ENCODE results near the gene KRT78.

KRT78 gene

DNA sequence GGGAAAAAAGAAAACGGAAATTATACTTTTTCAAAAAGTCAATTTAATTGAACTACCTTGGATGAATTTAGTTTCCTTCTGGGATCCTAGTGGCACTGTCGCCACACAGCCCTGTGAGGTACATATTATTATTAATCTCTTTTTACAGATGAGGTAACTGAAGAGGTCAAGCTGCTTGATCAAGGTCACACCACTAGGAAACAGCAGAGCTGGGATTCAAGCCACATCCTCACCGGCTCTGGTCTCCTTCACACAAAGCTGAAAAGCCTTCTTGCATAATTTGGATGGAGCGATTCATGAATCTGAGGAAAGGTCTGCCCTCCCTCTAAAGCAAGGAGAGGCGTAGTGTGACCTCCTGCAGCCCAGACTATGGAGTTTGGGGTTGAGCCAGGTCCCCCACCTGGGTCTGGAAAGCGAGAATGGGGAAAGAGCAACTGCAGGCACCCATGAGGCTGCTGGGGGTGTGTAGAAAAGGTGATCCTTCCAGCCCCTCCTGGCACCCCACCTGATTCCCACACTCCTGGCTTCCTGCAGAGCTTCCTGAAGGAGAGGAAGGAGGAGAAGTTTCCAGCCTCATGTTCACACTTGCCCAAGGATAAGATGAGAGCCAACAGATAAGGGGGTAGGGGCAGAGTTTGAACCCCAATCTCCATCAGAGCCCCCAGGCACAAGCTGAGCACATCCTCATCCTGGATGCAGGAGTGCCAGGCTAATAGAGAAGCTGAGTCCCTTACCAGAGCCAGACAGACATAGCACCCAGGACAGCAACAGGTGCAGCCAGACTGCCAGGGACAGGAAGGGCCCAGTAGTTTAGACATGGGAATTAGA lies 10.8 kb downstream of the KRT78 start:
- no peak for DNase-seq

DNA sequence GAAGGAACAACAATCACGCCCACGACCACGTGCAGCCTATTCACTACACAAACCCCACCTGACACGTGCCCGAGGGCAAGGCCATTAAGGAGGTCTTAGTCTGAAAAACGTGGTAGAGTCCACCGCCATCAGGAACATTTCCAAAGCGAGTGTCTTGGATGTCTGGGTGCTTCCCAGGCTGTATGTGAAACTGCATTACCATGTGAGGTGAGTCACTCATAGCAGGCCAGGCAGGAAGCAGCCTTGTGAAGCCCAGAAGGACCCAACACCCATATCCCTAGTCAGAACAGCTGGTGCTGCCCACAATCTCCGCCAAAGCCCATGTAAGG lies 11.4 kb downstream of the KRT78 start:
- DNase-seq = no peak

DNA sequence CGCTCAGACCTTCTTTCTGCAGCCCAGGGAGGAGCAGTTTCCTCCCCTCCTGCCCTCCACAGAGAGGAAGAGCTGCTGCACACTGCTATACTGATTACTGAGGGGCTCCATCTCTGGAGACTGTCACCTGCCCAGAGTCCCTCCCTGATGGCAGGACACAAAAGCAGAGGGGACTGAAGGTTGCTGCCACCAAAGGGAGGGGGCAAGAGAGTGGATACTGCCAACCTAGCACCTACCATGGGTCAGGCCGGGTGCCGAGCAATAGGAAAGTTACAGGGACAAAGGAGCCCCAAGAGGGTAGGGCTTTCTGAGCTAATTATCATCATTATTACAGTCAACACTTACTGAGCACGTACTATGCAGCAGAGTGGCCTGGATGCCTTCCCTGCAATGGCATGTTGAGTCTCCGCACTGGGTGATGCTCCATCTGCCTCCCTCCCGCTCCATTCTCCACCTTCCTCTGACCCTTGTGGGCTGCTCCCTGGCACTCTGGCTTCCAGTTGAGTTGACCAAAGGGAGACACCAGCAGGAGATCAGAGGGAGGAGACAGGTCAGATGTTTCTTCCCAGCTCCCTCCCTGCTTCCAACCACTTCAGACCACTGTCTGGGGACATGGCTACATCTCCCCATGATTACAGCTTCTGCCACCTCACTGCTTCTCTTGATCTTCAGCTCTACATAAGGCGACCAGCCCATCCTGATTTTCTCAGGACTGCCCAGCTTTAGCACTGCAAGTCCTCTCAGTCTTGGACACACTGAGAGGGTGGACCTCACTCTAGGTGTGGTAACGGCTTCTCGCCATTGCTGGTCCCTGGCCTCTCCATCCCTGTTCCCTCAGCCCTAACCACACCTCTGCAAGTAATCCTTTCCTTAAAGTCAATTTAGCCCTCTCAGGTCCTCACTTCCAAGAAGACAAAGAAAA lies 12.0 kb downstream of the KRT78 start:
- DNase-seq = no peak

- DNase-seq = peak; percentile 60 to 62
These were observed 12.7 kb downstream of the KRT78 start for GRCh38 chr12:52836042-52836466.

- no peak for DNase-seq
These were observed 13.3 kb downstream of the KRT78 start for GRCh38 chr12:52835271-52836041.

- no peak for DNase-seq
These were observed 14.1 kb downstream of the KRT78 start for GRCh38 chr12:52834727-52835001.

GRCh38 chr12:52833922-52834726 lies 14.7 kb downstream of the KRT78 start, which contains the start of gene KRT79:
Gene KRT79 (minus strand): TSS chr12:52834311. CDS start chr12:52834260, 51 bp downstream.
- no peak for DNase-seq

- DNase-seq = no peak
These were observed 15.5 kb downstream of the KRT78 start for GRCh38 chr12:52832985-52833905.

- DNase-seq = no peak
These were observed 16.3 kb downstream of the KRT78 start for GRCh38 chr12:52832451-52832850.

- DNase-seq = no peak
These were observed 17.5 kb downstream of the KRT78 start for GRCh38 chr12:52831251-52831650.

GRCh38 chr12:52829986-52830770 lies 18.6 kb downstream of the KRT78 start:
- no peak for DNase-seq

DNA sequence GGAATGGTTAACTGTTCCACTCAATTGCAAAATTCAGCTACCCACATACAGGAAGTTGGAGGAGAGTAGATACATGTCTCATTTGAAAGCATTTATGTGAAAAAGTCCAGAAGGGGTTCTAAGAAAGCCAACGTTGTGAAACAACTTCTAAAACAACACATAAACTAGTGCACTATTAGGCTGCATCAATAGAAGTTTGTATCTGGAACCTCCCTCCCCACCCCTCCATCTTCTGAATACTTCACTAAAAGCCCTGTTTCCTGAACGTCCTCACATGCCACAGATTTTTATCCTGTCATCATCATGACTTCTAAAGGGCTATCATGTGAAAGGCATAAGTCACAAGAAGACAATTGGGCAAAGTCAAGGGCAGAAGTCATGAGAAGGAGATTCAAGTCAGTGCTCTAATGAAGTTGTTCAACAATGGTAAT lies 20.2 kb downstream of the KRT78 start:
- DNase-seq = no peak

DNA sequence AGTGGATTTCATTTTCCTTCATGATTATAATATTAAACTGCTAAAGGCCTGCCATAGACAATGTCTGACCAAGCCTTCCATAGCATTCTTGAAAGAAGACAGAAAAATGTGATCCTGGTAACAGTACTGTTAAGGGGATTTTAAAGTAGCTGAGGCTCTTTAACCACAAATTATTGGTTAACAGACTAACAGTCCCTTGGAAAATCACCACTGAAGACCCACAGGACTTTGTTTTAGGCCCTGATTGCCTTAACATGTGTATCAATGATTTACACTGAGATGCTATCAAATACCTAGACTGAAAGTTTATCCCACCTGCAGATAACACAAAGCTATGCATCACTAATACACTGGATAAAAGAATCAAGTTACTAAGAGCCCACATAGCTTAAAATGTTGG lies 20.6 kb downstream of the KRT78 start:
- DNase-seq = no peak

DNA sequence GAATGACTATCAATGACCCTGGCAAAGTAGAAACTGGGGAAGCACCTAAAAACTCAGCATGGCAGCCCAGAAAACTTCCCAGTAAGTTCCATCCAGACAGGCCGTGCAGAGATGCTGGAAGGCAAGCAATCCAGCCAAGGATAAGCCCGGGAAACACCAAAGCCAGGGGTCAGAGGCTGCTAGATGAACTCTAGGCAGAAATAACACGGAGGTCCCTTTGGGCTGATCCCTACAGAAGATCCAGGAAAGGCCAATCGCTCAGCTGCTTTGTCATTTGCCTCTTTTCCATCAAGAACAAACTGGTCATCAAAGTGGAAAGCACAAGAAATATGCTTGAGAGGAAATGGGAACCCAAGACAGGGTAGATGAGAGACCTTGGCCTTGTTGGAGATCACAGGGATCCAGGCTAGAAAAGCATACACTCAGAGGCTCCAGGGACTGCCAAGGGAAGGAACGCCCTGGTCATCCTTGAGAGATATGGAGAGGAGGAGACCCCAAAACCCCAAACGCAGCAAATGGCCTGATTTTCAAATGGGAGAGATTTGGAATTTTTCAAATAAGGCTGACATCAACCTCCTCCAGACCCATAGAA lies 21.2 kb downstream of the KRT78 start:
- no peak for DNase-seq

DNA sequence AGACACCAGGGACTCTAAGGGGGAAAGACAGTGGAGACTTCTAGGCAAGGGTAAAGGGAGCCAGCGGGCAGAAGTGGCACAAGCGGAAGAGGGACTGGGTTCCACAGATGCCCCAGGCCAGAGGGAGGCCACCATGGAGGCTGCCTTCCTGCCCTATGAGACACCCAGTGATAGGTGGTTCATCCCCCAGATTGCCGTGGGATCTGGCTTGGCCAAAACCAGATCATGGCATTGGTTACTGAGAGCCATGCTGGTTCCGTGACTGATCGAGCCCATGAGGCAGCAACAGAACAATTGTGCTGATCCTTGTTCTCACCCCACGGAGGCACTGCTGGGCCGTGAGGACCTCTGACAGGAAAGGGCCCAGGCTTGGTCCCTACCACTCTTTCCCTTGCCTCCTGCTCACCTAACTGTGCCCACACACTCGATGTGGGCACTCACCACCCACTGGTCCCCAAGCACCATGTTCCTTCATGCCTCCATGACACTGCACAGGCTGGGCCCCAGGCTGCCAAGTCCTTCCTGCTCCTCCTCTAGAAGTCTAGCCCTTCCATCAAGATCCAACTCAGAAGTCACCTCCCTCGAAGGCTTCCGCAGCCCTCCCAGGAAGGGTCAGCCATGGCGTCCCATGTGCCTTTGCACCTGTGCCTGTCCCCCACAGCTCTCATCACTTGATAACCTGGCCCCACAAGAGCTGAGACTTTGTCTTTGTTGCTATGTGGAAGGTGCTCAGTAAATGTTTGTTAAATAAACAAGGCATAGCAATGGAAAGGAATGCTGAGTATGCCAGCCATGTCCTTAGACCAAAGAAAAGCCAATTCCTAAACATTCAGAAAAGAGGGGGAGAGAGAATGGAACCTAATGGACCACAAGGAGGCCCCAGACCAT lies 21.9 kb downstream of the KRT78 start:
- no peak for DNase-seq

DNA sequence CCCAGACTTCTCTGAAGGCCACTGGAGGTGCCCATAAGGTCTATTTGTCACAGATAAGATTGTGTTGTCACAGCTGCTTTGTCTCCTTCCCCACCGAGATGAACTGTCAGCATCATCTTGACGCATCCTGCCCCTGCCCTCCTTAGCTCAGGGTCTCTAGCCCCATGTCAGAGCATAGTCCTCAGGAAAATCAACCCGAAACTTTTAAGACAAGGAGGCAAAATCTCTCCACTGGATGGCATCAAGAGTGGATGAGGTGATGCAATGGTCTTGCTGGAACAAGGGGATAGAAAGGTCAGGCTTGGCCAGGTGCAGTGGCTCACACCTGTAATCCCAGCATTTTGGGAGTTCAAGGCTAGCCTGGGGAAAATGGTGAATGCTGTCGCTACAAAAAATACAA lies 22.8 kb downstream of the KRT78 start:
- no peak for DNase-seq

DNA sequence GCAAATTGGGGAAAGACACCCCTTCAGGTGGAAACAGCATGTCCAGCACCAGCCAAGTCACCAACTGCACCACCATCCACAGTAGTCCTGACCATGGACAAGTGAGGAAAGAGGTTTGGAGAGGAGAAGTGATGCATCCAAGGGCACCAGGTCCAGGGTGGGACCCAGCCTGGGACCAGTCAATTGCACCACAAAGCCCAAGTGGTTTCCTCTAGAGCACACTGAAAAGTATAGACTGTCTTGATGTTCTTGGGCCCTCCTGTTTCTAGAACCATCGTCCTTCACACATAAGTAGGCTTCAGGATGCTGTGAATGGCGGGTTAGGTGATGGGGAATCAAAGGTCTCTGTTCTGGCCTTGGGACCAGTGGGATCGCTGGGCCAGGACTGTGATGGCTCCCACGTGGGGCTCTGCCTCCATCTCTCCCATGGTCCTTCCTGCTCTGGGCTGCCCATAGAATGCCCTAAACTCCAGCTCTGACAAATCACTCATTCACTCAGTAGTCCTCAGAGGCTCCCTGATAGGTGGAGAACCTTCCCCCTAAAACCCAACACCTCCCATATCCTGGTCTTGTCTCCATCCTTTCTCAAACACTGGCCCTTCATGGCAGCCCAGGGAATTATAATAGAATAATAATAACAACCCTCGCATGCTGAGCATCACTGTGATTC lies 23.9 kb downstream of the KRT78 start:
- no peak for DNase-seq

DNA sequence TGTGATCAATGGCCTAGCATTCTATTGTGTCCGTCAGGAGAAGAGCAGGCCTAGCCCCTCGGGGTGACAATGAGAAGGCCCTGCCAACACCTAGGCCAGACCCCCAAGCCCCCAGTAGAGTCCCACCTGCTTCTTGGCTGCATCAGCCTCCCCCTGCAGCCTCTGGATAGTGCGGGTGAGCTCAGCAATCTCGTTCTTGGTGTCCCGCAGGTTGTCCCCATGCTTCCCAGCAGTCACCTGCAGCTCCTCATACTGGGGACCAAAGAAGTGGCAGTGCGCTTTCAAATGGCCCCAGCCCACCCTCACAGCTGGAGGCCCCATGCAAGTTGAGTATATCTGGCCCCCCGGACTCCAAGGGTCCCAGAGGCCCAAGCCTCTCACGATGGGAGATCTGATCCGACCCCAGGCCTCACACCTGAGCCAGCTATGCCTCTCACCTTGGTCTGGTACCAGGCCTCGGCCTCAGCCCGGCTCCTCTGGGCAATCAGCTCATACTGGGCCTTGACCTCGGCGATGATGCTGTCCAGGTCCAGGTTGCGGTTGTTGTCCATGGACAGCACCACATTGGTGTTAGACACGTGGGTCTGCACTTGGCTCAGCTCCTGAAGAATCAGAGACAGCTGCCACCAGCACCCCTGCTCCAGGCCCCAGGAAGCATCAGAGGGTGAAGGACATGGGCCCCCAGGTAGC lies 24.9 kb downstream of the KRT78 start:
- no peak for DNase-seq

All from stimulated activated CD4-positive, alpha-beta T cell treated with anti-CD3 and anti-CD28 coated beads, Interleukin-2, amount 100 ng/mL, for 24 hours (primary cell).